Stimulated activated CD8-positive, alpha-beta memory T cell treated with anti-CD3 and anti-CD28 coated beads, Interleukin-4, amount 100 ng/mL, for 1 hour (primary cell): Measurements from ENCODE around the gene SLC10A2.
"Not testable (repeated sequence)": the region's sequence is repeated elsewhere in the genome, so short reads cannot be mapped to it uniquely, and the experiment has no call there.

Experiments used
- DNase-seq, 2 donors: peaks; one replicate each; pipeline ENCODE4 v3.0.0-alpha.2; 2020; ENCODE audit warnings: low read depth in 2 of 2, low spot score in 1 of 2

The SLC10A2 gene

GRCh38 chr13:103066079-103066780 is at the start of gene SLC10A2:
TSS of gene SLC10A2 (minus strand) at chr13:103066417. CDS start at chr13:103066249, 168 bp downstream.
- no peak for DNase-seq

- DNase-seq, result no peak
Observed at GRCh38 chr13:103107580-103107979, 41.4 kb upstream of the SLC10A2 start.

- DNase-seq, result no peak
Observed at GRCh38 chr13:103104340-103104739, 38.1 kb upstream of the SLC10A2 start.

GRCh38 chr13:103103456-103103855 is 37.2 kb upstream of the SLC10A2 start:
- not testable (repeated sequence) for DNase-seq

- no peak for DNase-seq
Observed at GRCh38 chr13:103102482-103102881, 36.3 kb upstream of the SLC10A2 start.

GRCh38 chr13:103101901-103102300 is 35.7 kb upstream of the SLC10A2 start:
- DNase-seq, result no peak

GRCh38 chr13:103101500-103101899 is 35.3 kb upstream of the SLC10A2 start:
- no peak for DNase-seq

GRCh38 chr13:103100830-103101229 is 34.6 kb upstream of the SLC10A2 start:
- no peak for DNase-seq

- no peak for DNase-seq
Observed at GRCh38 chr13:103099722-103100293, 33.6 kb upstream of the SLC10A2 start.

- no peak for DNase-seq
Observed at GRCh38 chr13:103098535-103098934, 32.3 kb upstream of the SLC10A2 start.

GRCh38 chr13:103097366-103097928 is 31.2 kb upstream of the SLC10A2 start:
- DNase-seq, result no peak

GRCh38 chr13:103093649-103094048 is 27.4 kb upstream of the SLC10A2 start:
- not testable (repeated sequence) for DNase-seq

- DNase-seq, result no peak
Observed at GRCh38 chr13:103087275-103087674, 21.1 kb upstream of the SLC10A2 start.

GRCh38 chr13:103081435-103081834 is 15.2 kb upstream of the SLC10A2 start:
- no peak for DNase-seq

GRCh38 chr13:103078158-103078557 is 11.9 kb upstream of the SLC10A2 start:
- no peak for DNase-seq

GRCh38 chr13:103068836-103069235 is 2.6 kb upstream of the SLC10A2 start:
- DNase-seq, result no peak

GRCh38 chr13:103067751-103068555 is 1.7 kb upstream of the SLC10A2 start:
- DNase-seq, result no peak

- no peak for DNase-seq
Observed at GRCh38 chr13:103066781-103067345, 646 bp upstream of the SLC10A2 start.

- DNase-seq, result no peak
Observed at GRCh38 chr13:103063376-103063775, 2.8 kb downstream of the SLC10A2 start.

- DNase-seq, result no peak
Observed at GRCh38 chr13:103062079-103062478, 4.1 kb downstream of the SLC10A2 start.

- DNase-seq, result no peak
Observed at GRCh38 chr13:103056008-103056407, 10.2 kb downstream of the SLC10A2 start.
